GM19452 (cell line): ENCODE results near the gene PGBD5.

Experiments
- ATAC-seq: cut with Tn5 transposase; IDR thresholded peaks from one replicate; pipeline ENCODE4 v1.9.1; 2021; ENCODE audit not compliant: unreplicated experiment

PGBD5 gene

DNA sequence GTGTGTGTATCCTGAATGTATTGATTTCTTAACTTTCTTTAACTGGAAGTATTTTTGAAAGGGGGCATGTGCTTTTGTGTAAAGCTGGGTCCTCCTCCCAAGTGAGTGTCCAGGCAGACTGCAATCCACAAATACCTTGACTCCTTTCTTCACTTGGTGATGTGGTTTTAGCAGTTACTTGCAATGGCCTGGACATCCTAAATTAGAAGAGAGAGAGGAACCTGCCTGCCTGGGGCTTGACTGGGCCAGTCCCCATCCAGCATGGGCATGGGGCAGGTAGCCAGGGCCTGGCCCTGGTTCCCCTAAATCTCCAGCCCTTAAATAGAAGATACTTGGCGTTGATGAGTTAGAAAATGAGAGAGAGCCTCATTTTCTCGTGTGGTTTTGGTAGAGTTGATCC, 159.7 kb downstream of the PGBD5 start:
- ATAC-seq: no peak

DNA sequence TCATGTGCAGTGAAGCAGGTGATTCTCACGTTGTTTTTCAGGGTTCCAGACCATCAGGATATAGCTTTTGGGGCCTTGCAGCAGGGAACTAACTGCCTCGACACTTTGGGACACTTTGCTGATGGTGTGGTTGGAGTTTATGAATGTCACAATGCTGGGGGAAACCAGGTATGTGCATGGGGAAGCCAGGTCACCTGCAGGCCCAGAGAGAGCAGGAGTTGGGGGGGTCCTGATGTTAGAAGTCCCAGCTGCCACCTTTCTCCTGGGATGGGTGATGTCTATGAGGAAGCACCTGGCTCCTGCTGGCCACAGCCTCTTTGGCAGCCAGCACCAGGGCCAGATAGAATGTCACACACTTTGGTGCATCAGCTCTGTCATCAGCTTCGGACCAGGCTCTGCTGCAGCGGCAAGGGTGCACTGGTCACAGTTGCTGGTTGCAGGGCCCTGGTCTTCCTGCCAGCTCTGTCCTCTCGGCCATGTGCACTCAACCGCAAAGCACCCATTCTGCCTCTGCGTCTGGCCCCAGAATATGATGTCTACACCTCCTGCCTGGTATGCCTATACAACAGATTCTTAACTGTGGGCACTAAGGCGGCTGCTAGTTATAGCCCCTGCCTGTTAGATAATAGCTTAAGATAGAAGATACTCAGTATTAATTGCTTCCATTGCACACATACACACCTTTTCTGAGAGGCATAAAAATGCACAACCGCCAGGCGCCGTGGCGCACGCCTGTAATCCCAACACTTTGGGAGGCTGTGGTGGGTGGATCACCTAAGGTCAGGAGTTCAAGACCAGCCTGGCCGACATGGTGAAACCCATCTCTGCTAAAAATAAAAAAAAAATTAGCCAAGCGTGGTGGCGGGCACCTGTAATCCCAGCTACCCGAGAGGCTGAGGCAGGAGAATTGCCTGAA, 160.7 kb downstream of the PGBD5 start:
- ATAC-seq: no peak
